Body of pancreas (tissue), 4 donors: ENCODE data around the gene CACNA1S.

Experiments
- POLR2A ChIP-seq, 3 donors: fragments of 450-650 bp; IDR thresholded peaks; one replicate each; pipeline ENCODE4 v1.6.1; 2016; ENCODE audit warnings: antibody characterized with exemption in 3 of 3, mild to moderate bottlenecking in 2 of 3
- TF ChIP-seq, protein P1 (sequence below), 7 experiments: fragments of 450-650 bp in 4 of 7; fragments of 200-600 bp in 3 of 7; sonication (generic) in 3 of 7; IDR thresholded peaks; one replicate each; pipeline ENCODE4 v1.5.1; 2016 to 2019; ENCODE audit warnings: antibody characterized with exemption in 7 of 7

DNA sequence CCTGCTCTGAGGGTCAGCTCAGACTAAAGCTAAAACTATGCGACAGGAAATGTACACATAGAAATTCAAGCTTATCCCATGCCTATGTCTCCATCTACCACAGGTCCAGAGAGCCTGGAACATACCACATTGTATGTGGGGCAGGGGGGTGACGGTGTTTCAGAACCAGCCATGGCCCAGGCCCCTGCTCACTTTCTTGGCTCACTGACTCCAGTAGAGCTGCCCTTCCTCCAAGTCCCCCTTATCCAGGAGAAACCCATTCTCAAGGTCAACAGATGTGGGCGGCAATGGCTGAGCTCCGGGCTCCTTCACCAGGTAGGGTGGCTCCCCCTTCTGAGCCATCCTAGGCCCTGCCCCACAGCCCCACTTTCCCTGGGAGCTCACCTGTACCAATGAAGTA, 21.0 kb downstream of the CACNA1S start:
- no peak for TF ChIP-seq POLR2A (IDR thresholded peaks at IDR 0.05)
- TF ChIP-seq, protein P1, sequence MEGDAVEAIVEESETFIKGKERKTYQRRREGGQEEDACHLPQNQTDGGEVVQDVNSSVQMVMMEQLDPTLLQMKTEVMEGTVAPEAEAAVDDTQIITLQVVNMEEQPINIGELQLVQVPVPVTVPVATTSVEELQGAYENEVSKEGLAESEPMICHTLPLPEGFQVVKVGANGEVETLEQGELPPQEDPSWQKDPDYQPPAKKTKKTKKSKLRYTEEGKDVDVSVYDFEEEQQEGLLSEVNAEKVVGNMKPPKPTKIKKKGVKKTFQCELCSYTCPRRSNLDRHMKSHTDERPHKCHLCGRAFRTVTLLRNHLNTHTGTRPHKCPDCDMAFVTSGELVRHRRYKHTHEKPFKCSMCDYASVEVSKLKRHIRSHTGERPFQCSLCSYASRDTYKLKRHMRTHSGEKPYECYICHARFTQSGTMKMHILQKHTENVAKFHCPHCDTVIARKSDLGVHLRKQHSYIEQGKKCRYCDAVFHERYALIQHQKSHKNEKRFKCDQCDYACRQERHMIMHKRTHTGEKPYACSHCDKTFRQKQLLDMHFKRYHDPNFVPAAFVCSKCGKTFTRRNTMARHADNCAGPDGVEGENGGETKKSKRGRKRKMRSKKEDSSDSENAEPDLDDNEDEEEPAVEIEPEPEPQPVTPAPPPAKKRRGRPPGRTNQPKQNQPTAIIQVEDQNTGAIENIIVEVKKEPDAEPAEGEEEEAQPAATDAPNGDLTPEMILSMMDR (IDR thresholded peaks at IDR 0.05) = no peak
